Natural killer cell (primary cell): ENCODE results near the gene C1QC. TPM values are rescaled to one million over a fixed set of nuclear protein-coding genes. Genes with fewer than 3 reads are reported as not detected.

Experiments used
- ATAC-seq, 3 donors: fragments of 150-1000 bp in 2 of 3; fragments of 200-7000 bp in 1 of 3; cut with Tn5 transposase; 1 replicate in 1 of 3; 2 replicates in 2 of 3; pipeline ENCODE4 v1.10.0; 2021; ENCODE audit warnings: mild to moderate bottlenecking in 2 of 3, moderate library complexity in 2 of 3
- DNase-seq, 2 donors: peaks; one replicate each; pipeline versions ENCODE4 v3.0.0 to v3.0.0-alpha.2; 2013 to 2021; ENCODE audit warnings: mixed read lengths in 1 of 2
- H3K27ac ChIP-seq: one replicate; pipeline ENCODE4 v1.5.1; 2013; ENCODE audit warnings: mild to moderate bottlenecking, low read length
- H3K27me3 ChIP-seq: one replicate; pipeline ENCODE4 v1.6.1; 2013; ENCODE audit warnings: low read length; ENCODE audit not compliant: control insufficient read depth, insufficient read depth
- H3K36me3 ChIP-seq: one replicate; pipeline ENCODE4 v1.6.1; 2013; ENCODE audit warnings: low read length; ENCODE audit not compliant: control insufficient read depth, insufficient read depth
- H3K4me1 ChIP-seq: one replicate; pipeline ENCODE4 v1.6.1; 2013; ENCODE audit warnings: low read length; ENCODE audit not compliant: control insufficient read depth, insufficient read depth
- H3K4me3 ChIP-seq: one replicate; pipeline ENCODE4 v1.5.1; 2013; ENCODE audit warnings: low read length
- H3K9me3 ChIP-seq: one replicate; pipeline ENCODE4 v1.6.1; 2013; ENCODE audit warnings: low read length; ENCODE audit not compliant: control insufficient read depth, insufficient read depth
- H3K27ac Mint-ChIP-seq, 2 donors: one replicate each; pipeline ENCODE4 v1.8.0; 2022; ENCODE audit warnings: mild to moderate bottlenecking in 2 of 2, mixed read lengths in 2 of 2, moderate library complexity in 1 of 2
- H3K27me3 Mint-ChIP-seq, 2 donors: one replicate each; pipeline ENCODE4 v1.8.0; 2022; ENCODE audit warnings: low read depth in 2 of 2, mixed read lengths in 2 of 2
- H3K36me3 Mint-ChIP-seq: one replicate; pipeline ENCODE4 v1.8.0; 2022; ENCODE audit warnings: mixed read lengths
- H3K4me1 Mint-ChIP-seq, 2 donors: one replicate each; pipeline ENCODE4 v1.8.0; 2022; ENCODE audit warnings: mixed read lengths in 2 of 2
- H3K4me3 Mint-ChIP-seq: one replicate; pipeline ENCODE4 v1.8.0; 2022; ENCODE audit warnings: mild to moderate bottlenecking, moderate library complexity, mixed read lengths
- H3K9me3 Mint-ChIP-seq, 2 donors: one replicate each; pipeline ENCODE4 v1.8.0; 2022; ENCODE audit warnings: mixed read lengths in 2 of 2
- WGBS: methylation state at CpG from one replicate; pipeline ENCODE4 v1.1.7; 2013; ENCODE audit warnings: missing lambda C conversion rate; ENCODE audit not compliant: insufficient coverage; 5-methylcytosine and 5-hydroxymethylcytosine counted together
- intact Hi-C: fragments of 100-400 bp; cut with micrococcal nuclease; formaldehyde crosslinking; loops from one replicate; pipeline ENCODE4 v1.14.2; 2022
- total RNA-seq, 4 donors: library from RNA; stranded (reverse); fragments of 120-200 nt in 1 of 4; gene quantifications; one replicate each; pipeline versions ENCODE4 v1.2.3 to v1.2.4, GENCODE V29; 2013 to 2022
- TF ChIP-seq, protein P1 (sequence below): fragments of 200-600 bp; IDR thresholded peaks from one replicate; pipeline ENCODE4 v1.8.0; 2022; ENCODE audit warnings: antibody characterized with exemption

The C1QC gene
- total RNA-seq: under 1 TPM in 1 of 3 donors, not detected in 2; 0.33 TPM
- total RNA-seq (2013): not detected

DNA sequence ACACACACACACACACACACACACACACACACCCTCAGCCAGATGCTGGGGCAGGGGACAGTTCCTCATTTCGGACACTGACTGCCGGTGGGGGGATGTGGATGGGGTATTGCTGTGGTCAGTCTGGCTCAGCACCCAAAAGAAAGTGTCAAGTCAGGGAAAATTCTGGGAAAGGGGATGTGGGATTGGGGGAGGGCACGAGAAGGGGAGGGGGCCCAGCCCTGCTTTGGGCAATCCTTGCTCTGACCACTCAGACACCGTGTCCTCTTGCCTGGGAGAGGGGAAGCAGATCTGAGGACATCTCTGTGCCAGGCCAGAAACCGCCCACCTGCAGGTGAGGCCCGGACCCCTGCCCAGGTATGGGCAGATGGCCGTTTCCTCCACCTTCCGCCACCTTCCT is at the start of gene C1QC:
Gene C1QC, plus strand, starts transcription at position 253 of the 400 bp plus-strand sequence. CDS start 391 bp downstream, outside the sequence.
- Mint-ChIP-seq H3K9me3 (no peaks in the 10 kb centered on the region), H3K27me3 (peaks cover 0 to 3% of the 10 kb centered on the region in 2 donors), H3K4me1 (no peaks in the 10 kb centered on the region), H3K27ac (no peak within 1 kb of the TSS), H3K36me3 (no peaks in the 10 kb centered on the region), H3K4me3 (no peak within 1 kb of the TSS)
- H3K9me3 ChIP-seq: no peaks in the 10 kb centered on the region
- H3K27ac ChIP-seq: no peak within 1 kb of the TSS
- ATAC-seq (no peak), DNase-seq (no peak)
- intact Hi-C loops: no loop called here
- no peak within 1 kb of the TSS for H3K4me3 ChIP-seq
- TF ChIP-seq, protein P1, sequence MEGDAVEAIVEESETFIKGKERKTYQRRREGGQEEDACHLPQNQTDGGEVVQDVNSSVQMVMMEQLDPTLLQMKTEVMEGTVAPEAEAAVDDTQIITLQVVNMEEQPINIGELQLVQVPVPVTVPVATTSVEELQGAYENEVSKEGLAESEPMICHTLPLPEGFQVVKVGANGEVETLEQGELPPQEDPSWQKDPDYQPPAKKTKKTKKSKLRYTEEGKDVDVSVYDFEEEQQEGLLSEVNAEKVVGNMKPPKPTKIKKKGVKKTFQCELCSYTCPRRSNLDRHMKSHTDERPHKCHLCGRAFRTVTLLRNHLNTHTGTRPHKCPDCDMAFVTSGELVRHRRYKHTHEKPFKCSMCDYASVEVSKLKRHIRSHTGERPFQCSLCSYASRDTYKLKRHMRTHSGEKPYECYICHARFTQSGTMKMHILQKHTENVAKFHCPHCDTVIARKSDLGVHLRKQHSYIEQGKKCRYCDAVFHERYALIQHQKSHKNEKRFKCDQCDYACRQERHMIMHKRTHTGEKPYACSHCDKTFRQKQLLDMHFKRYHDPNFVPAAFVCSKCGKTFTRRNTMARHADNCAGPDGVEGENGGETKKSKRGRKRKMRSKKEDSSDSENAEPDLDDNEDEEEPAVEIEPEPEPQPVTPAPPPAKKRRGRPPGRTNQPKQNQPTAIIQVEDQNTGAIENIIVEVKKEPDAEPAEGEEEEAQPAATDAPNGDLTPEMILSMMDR: no peak
- no peaks in the 10 kb centered on the region for H3K36me3 ChIP-seq
- no peaks in the 10 kb centered on the region for H3K27me3 ChIP-seq
- H3K4me1 ChIP-seq: peaks cover 4% of the 10 kb centered on the region
- WGBS: 56% methylated on average over 8 of the region's 8 CpGs

DNA sequence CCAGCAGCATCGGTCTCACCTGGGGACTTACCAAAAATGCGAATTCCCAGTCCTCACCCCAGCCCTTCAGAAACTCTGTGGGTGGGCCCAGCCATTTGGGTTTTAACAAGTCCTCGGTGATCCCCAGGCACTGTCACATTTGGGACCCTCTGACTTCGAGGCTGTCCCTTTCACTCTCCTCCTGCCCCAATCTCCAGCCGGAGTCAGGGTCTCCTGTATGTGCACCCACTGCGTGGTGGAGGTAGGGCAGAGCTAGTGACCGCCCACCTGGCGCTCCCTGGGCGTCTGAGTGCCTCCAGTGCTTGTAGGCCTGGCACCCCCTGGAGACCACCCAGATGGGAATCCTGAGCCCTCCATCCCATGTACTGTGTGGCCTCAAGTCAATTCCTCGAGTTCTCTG is 49.0 kb upstream of the C1QC start:
- H3K4me1 Mint-ChIP-seq: no peaks in the 10 kb centered on the region
- Histone ChIP-seq H3K27ac (no peak overlapping the region), H3K27me3 (no peaks in the 10 kb centered on the region), H3K36me3 (no peaks in the 10 kb centered on the region), H3K4me3 (no peak overlapping the region), H3K9me3 (no peaks in the 10 kb centered on the region), H3K4me1 (no peaks in the 10 kb centered on the region)
- no peaks in the 10 kb centered on the region for H3K36me3 Mint-ChIP-seq
- H3K4me3 Mint-ChIP-seq: no peak overlapping the region
- no peaks in the 10 kb centered on the region for H3K9me3 Mint-ChIP-seq
- ATAC-seq (no peak), DNase-seq (no peak)
- 74% methylated on average over 10 of the region's 10 CpGs for WGBS
- H3K27ac Mint-ChIP-seq: no peak overlapping the region
- peaks cover 22 to 27% of the 10 kb centered on the region in 2 donors for H3K27me3 Mint-ChIP-seq
- intact Hi-C loops: no loop called here
- TF ChIP-seq, protein P1: no peak

DNA sequence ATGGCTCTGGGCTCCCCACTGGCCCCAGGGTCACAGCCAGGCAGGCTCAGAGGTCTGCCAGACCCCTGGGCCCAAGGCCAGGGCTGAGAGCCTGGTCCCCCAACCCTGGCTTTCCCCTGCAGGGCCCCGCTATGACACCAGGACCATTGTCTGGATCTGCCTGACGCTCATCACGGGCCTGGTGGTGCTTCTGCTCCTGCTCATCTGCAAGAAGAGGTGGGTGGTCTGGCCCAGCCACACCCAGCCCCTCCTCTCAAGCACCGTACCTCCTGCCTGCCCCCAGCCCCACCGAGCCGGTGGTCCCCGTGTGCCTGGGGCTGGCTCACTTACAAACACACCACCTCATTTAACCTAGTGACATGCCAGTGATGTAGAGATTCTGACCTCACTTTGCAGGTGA is 48.3 kb upstream of the C1QC start:
- Mint-ChIP-seq H3K4me1 (no peaks in the 10 kb centered on the region), H3K36me3 (no peaks in the 10 kb centered on the region), H3K9me3 (no peaks in the 10 kb centered on the region), H3K27me3 (peaks cover 22 to 23% of the 10 kb centered on the region in 2 donors), H3K4me3 (no peak overlapping the region), H3K27ac (no peak overlapping the region)
- TF ChIP-seq, protein P1: no peak
- 82% methylated on average over 7 of the region's 7 CpGs for WGBS
- H3K9me3 ChIP-seq: no peaks in the 10 kb centered on the region
- no peaks in the 10 kb centered on the region for H3K27me3 ChIP-seq
- DNase-seq (no peak), ATAC-seq (no peak)
- intact Hi-C loops: no loop called here
- H3K4me3 ChIP-seq: no peak overlapping the region
- H3K4me1 ChIP-seq: no peaks in the 10 kb centered on the region
- H3K36me3 ChIP-seq: no peaks in the 10 kb centered on the region
- no peak overlapping the region for H3K27ac ChIP-seq

DNA sequence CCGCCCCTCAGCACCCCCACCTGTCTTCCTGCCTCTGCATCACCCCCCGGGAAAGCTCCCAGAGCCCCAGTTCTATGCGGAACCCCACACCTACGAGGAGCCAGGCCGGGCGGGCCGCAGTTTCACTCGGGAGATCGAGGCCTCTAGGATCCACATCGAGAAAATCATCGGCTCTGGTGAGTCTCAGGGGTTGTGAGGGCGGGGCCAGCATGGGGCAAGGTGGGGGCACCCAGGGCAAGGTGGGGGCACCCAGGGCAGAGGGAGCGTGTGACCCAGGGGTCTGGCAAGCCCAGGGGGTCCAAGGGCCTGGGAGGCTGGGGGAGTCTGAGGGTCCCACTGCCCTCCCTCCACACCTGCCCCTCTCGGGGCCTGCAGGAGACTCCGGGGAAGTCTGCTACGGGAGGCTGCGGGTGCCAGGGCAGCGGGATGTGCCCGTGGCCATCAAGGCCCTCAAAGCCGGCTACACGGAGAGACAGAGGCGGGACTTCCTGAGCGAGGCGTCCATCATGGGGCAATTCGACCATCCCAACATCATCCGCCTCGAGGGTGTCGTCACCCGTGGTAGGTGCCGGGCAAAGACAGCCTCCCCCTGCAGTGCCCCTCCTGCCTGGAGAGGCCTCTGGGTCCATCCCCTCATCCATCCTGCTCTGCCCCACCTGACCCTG is 46.0 kb upstream of the C1QC start:
- DNase-seq: no peak
- intact Hi-C loops: no loop called here
- Histone ChIP-seq H3K4me3 (no peak overlapping the region), H3K9me3 (no peaks in the 10 kb centered on the region), H3K27me3 (no peaks in the 10 kb centered on the region), H3K27ac (no peak overlapping the region), H3K4me1 (no peaks in the 10 kb centered on the region), H3K36me3 (no peaks in the 10 kb centered on the region)
- no peak overlapping the region for H3K4me3 Mint-ChIP-seq
- ATAC-seq: no peak
- H3K9me3 Mint-ChIP-seq: no peaks in the 10 kb centered on the region
- H3K4me1 Mint-ChIP-seq: no peaks in the 10 kb centered on the region
- no peaks in the 10 kb centered on the region for H3K36me3 Mint-ChIP-seq
- peaks cover 7 to 11% of the 10 kb centered on the region in 2 donors for H3K27me3 Mint-ChIP-seq
- WGBS: 85% methylated on average over 30 of the region's 30 CpGs
- H3K27ac Mint-ChIP-seq: no peak overlapping the region
- TF ChIP-seq, protein P1: no peak
